Activated CD4-positive, alpha-beta memory T cell treated with anti-CD3 and anti-CD28 coated beads, Interleukin-2, amount 10 ng/mL, durations not matched to agents 7 days and 5 days (primary cell): ENCODE results near the gene FCN3. TPM values are rescaled to one million over a fixed set of nuclear protein-coding genes. Genes with fewer than 3 reads are reported as not detected.

Source experiments
- CTCF ChIA-PET: fragments of 350-600 bp; sonication (Branson Sonifier 250); formaldehyde crosslinking; loops from one replicate; lab custom pipeline; 2021; ENCODE audit warnings: antibody characterized with exemption, inconsistent platforms; lab: Charles Lee
- POLR2A ChIA-PET: fragments of 350-600 bp; sonication (Branson Sonifier 250); formaldehyde crosslinking; loops from one replicate; lab custom pipeline; 2021; ENCODE audit warnings: antibody characterized with exemption; lab: Charles Lee
- DNase-seq: peaks from one replicate; pipeline ENCODE4 v3.0.0-alpha.2; 2020
- H3K27ac Mint-ChIP-seq: one replicate; pipeline ENCODE4 v1.8.0; 2021; ENCODE audit warnings: mild to moderate bottlenecking, mixed read lengths
- H3K27me3 Mint-ChIP-seq: one replicate; pipeline ENCODE4 v1.8.0; 2021; ENCODE audit warnings: mixed read lengths
- H3K36me3 Mint-ChIP-seq: one replicate; pipeline ENCODE4 v1.8.0; 2021; ENCODE audit warnings: low read depth, mixed read lengths
- H3K4me1 Mint-ChIP-seq: one replicate; pipeline ENCODE4 v1.8.0; 2021; ENCODE audit warnings: mixed read lengths
- H3K4me3 Mint-ChIP-seq: one replicate; pipeline ENCODE4 v1.8.0; 2021; ENCODE audit warnings: mild to moderate bottlenecking, mixed read lengths
- H3K9me3 Mint-ChIP-seq: one replicate; pipeline ENCODE4 v1.8.0; 2021; ENCODE audit warnings: mixed read lengths
- total RNA-seq, 2 experiments: library from RNA; stranded (reverse); gene quantifications; one replicate each; pipeline ENCODE4 v1.2.3, GENCODE V29; 2021

Gene FCN3
- total RNA-seq, 2 experiments from 2014 or later = not detected

DNA sequence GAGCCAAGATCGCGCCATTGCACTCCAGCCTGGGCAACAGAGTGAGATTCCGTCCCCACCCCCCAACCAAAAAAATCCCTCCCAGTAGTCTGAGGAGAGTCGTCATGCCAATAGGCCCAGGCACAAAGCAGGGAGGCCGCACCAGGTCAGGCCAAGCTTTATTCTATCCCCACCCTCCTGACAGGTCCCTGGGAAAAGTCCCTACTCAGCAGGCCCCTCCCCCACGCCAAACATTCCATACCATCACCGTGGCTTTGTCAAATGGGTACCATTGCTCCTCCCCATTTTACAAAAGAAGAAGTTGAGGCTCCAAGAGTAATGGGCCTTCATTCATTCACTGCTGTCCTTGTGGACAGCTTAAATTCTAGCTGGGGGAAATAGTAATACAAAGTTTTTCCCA is 23.1 kb upstream of the FCN3 start:
- POLR2A ChIA-PET = interaction anchor here (0.9 to 4.9 kb wide), 5 partner anchors 32 to 265 kb away, joined by 3 to 24 read pairs (median 4); partner anchors contain the start of gene MAP3K6
- H3K27me3 Mint-ChIP-seq = no peaks in the 10 kb centered on the region

GRCh38 chr1:27397110-27397509 is 22.5 kb upstream of the FCN3 start:
- Mint-ChIP-seq H3K4me1 (peaks cover 16% of the 10 kb centered on the region), H3K4me3 (no peak overlapping the region), H3K9me3 (no peaks in the 10 kb centered on the region), H3K27ac (no peak overlapping the region), H3K36me3 (no peaks in the 10 kb centered on the region), H3K27me3 (no peaks in the 10 kb centered on the region)
- CTCF ChIA-PET = interaction anchor here (0.7 to 6.6 kb wide), 13 partner anchors 19 to 272 kb away, joined by 3 to 133 read pairs (median 6); partner anchors contain the start of gene MAP3K6
- POLR2A ChIA-PET = interaction anchor here (0.9 to 4.9 kb wide), 6 partner anchors 31 to 159 kb away, joined by 3 to 24 read pairs (median 4); partner anchors contain the start of gene MAP3K6
- no peak for DNase-seq

More for the DNA sequence above, 23.1 kb upstream of the FCN3 start:
- H3K4me3 Mint-ChIP-seq = no peak overlapping the region
- H3K4me1 Mint-ChIP-seq = peaks cover 12% of the 10 kb centered on the region
- H3K36me3 Mint-ChIP-seq = no peaks in the 10 kb centered on the region
- H3K9me3 Mint-ChIP-seq = no peaks in the 10 kb centered on the region
- DNase-seq = no peak
- CTCF ChIA-PET = interaction anchor here (0.7 to 6.6 kb wide), 12 partner anchors 10 to 272 kb away, joined by 3 to 133 read pairs (median 4); partner anchors contain the start of gene MAP3K6
- H3K27ac Mint-ChIP-seq = no peak overlapping the region

- no peaks in the 10 kb centered on the region for H3K36me3 Mint-ChIP-seq
- ChIA-PET POLR2A (interaction anchor here (0.6 to 4.9 kb wide), 10 partner anchors 30 to 261 kb away, joined by 3 to 24 read pairs (median 3); no protein-coding TSS in a partner anchor), CTCF (interaction anchor here (0.7 to 6.6 kb wide), 23 partner anchors 9 to 349 kb away, joined by 3 to 133 read pairs (median 4); partner anchors contain the start of genes AHDC1, CD164L2 and MAP3K6)
- peaks cover 23% of the 10 kb centered on the region for H3K4me1 Mint-ChIP-seq
- peak; percentile 84 for DNase-seq
- H3K4me3 Mint-ChIP-seq = no peak overlapping the region
- H3K27me3 Mint-ChIP-seq = no peaks in the 10 kb centered on the region
- H3K27ac Mint-ChIP-seq = no peak overlapping the region
- H3K9me3 Mint-ChIP-seq = no peaks in the 10 kb centered on the region
Measured at GRCh38 chr1:27395441-27396195, 21.0 kb upstream of the FCN3 start.

DNA sequence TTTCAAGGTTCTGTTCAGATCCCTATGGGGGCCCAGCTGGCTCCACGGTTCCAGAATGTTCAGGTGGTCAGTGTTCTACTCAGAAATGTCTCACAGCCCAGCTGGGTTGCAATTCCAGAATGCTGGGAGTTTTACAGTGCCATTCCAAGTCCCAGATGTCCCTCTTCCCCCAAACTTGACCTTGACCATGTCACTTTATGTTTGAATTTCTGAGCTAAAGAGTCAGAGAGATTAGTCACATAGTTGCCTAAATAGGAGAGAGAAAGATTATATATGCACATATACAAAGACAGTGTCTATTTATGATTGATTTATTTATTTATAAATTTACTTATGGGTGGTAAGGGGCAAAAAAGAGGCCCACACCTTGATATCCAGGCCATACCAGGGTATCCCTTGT is 20.3 kb upstream of the FCN3 start:
- ChIA-PET CTCF (interaction anchor here (0.6 to 6.6 kb wide), 22 partner anchors 9 to 349 kb away, joined by 3 to 133 read pairs (median 3); partner anchors contain the start of genes AHDC1, CD164L2, MAP3K6 and SYTL1), POLR2A (interaction anchor here (0.6 to 4.9 kb wide), 8 partner anchors 15 to 262 kb away, joined by 3 to 24 read pairs (median 3); no protein-coding TSS in a partner anchor)
- no peak for DNase-seq
- no peaks in the 10 kb centered on the region for H3K36me3 Mint-ChIP-seq
- H3K27ac Mint-ChIP-seq = no peak overlapping the region
- no peaks in the 10 kb centered on the region for H3K9me3 Mint-ChIP-seq
- peaks cover 23% of the 10 kb centered on the region for H3K4me1 Mint-ChIP-seq
- no peak overlapping the region for H3K4me3 Mint-ChIP-seq
- no peaks in the 10 kb centered on the region for H3K27me3 Mint-ChIP-seq

DNA sequence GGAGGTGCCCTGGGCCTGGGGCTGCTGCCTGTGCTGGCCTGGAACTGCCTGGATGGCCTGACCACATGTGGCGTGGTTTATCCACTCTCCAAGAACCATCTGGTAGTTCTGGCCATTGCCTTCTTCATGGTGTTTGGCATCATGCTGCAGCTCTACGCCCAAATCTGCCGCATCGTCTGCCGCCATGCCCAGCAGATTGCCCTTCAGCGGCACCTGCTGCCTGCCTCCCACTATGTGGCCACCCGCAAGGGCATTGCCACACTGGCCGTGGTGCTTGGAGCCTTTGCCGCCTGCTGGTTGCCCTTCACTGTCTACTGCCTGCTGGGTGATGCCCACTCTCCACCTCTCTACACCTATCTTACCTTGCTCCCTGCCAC is 19.6 kb upstream of the FCN3 start:
- H3K9me3 Mint-ChIP-seq = no peaks in the 10 kb centered on the region
- POLR2A ChIA-PET = interaction anchor here (0.9 to 4.9 kb wide), 4 partner anchors 16 to 262 kb away, joined by 3 to 24 read pairs (median 4); no protein-coding TSS in a partner anchor
- no peak overlapping the region for H3K27ac Mint-ChIP-seq
- CTCF ChIA-PET = interaction anchor here (0.6 to 6.6 kb wide), 14 partner anchors 8 to 269 kb away, joined by 3 to 133 read pairs (median 6); partner anchors contain the start of genes AHDC1, MAP3K6 and SYTL1
- H3K36me3 Mint-ChIP-seq = no peaks in the 10 kb centered on the region
- no peak for DNase-seq
- no peaks in the 10 kb centered on the region for H3K27me3 Mint-ChIP-seq
- peaks cover 23% of the 10 kb centered on the region for H3K4me1 Mint-ChIP-seq
- peak overlapping the region; percentile 31 for H3K4me3 Mint-ChIP-seq

DNA sequence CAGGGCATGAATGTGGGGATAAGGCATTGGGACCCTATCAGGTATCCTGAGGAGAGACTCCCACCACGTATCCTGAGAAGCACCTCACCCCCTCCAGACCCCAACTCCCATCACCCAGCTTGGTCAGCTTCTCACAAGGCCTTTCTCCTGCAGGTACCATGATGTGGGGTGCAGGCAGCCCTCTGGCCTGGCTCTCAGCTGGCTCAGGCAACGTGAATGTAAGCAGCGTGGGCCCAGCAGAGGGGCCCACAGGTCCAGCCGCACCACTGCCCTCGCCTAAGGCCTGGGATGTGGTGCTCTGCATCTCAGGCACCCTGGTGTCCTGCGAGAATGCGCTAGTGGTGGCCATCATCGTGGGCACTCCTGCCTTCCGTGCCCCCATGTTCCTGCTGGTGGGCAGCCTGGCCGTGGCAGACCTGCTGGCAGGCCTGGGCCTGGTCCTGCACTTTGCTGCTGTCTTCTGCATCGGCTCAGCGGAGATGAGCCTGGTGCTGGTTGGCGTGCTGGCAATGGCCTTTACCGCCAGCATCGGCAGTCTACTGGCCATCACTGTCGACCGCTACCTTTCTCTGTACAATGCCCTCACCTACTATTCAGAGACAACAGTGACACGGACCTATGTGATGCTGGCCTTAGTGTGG is 19.1 kb upstream of the FCN3 start:
- no peaks in the 10 kb centered on the region for H3K27me3 Mint-ChIP-seq
- H3K36me3 Mint-ChIP-seq = no peaks in the 10 kb centered on the region
- POLR2A ChIA-PET = interaction anchor here (1.1 to 4.9 kb wide), 2 partner anchors 28 to 94 kb away, joined by 5 to 24 read pairs; partner anchors contain the start of gene MAP3K6
- no peaks in the 10 kb centered on the region for H3K9me3 Mint-ChIP-seq
- H3K4me3 Mint-ChIP-seq = peak overlapping the region; percentile 74
- DNase-seq = no peak
- H3K27ac Mint-ChIP-seq = no peak overlapping the region
- peaks cover 23% of the 10 kb centered on the region for H3K4me1 Mint-ChIP-seq
- CTCF ChIA-PET = interaction anchor here (1.1 to 6.6 kb wide), 6 partner anchors 8 to 97 kb away, joined by 3 to 133 read pairs (median 8); partner anchors contain the start of gene SYTL1

DNA sequence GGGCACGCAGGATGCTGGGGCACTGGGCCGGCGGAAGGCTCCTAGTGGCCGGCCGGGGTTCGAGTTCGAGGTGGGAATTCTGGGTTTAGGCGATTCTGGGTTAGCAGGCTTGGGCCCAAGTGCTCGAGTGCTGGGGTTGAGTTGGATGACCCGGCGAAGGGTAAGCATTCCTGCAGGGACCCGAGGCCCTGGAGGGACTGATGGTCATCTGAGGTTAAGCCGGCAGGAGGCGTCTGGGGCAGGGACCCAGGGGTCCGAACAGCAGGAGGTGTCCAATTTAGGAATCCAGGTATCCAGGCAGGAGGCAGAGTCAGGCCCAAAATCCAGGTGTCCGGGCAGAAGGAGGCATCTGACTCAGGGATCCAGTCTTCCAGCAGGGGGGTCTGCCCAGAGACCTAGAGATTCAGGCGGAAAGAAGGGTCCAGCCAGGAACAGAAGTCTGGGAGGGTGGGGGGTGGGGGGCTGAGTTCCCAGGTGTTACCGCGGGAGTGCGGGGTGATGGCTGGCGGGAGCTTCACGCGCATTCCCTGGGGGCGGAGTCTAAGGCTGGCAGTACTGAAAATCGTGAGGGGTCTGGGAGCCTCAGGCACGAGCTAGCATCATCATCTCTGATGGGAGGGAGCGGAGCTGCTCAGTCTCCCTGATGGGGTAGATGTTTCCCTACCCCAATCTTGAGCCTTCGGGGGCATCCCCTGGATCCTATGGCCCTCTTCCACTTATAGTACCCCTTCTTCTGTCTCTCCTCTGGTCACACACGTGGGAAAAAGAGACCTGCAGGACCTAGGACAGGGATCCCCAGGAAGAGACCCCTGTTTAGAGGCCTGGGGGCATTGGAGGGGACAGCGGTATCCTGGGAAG is 18.4 kb upstream of the FCN3 start:
- CTCF ChIA-PET = interaction anchor here (1.2 to 6.6 kb wide), 2 partner anchors 10 to 96 kb away, joined by 3 to 133 read pairs; no protein-coding TSS in a partner anchor
- no peak for DNase-seq

DNA sequence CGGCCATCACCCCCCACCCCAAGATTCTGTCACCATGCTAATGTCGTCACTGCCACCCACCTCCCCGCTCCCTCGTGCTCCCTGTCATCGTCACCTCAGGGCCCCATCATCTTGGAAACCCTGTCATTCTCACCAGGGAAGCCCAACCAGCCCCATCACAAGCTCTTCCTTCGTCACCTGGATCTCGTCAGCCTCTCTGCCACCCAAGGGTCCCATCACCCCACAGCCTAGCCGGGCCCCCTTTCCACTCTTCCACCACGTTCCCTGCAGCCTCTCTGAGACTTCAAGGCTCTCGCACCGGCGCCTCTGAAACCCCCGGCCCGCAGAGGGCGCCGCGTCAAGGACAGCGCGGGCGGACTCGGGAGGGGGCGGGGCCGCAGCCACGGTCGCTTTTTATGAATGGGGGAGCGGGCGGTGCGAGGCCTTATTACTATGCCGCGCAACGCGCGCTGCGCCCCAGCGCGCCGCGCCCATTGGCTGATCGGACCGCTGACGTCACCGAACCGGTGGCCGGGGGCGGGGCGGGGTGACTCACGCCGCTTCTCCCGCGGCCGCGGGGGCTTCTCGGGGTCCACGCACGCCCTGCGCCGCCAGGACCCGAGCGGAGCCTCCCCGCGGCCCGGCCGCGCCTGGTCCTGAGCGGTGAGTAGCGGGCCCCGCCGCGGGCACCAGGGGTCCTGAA is 17.6 kb upstream of the FCN3 start, which contains the start of gene GPR3:
Gene GPR3 (plus strand): TSS at position 527 of the 682 bp plus-strand sequence. CDS start 1,177 bp downstream, outside the sequence.
- H3K9me3 Mint-ChIP-seq = no peaks in the 10 kb centered on the region
- peak; percentile 95 for DNase-seq
- peak within 1 kb of the TSS; percentile 54 for H3K27ac Mint-ChIP-seq
- peak within 1 kb of the TSS; percentile 74 for H3K4me3 Mint-ChIP-seq
- peaks cover 25% of the 10 kb centered on the region for H3K4me1 Mint-ChIP-seq
- H3K36me3 Mint-ChIP-seq = no peaks in the 10 kb centered on the region
- ChIA-PET POLR2A (interaction anchor here (1.0 to 1.8 kb wide), 4 partner anchors 10 to 94 kb away, joined by 3 to 5 read pairs (median 4); no protein-coding TSS in a partner anchor), CTCF (interaction anchor here (1.0 to 2.7 kb wide), 6 partner anchors 26 to 216 kb away, joined by 4 to 20 read pairs (median 10); partner anchors contain the start of gene MAP3K6)
- peaks cover 3% of the 10 kb centered on the region for H3K27me3 Mint-ChIP-seq

More for the DNA sequence above, 18.4 kb upstream of the FCN3 start:
- Mint-ChIP-seq H3K9me3 (no peaks in the 10 kb centered on the region), H3K27ac (peak overlapping the region; percentile 54), H3K4me3 (peak overlapping the region; percentile 74), H3K4me1 (peaks cover 25% of the 10 kb centered on the region), H3K36me3 (no peaks in the 10 kb centered on the region), H3K27me3 (peaks cover 3% of the 10 kb centered on the region)
- POLR2A ChIA-PET = interaction anchor here (1.1 to 4.9 kb wide), 2 partner anchors 27 to 93 kb away, joined by 5 to 24 read pairs; partner anchors contain the start of gene MAP3K6

- Mint-ChIP-seq H3K9me3 (no peaks in the 10 kb centered on the region), H3K4me3 (peak overlapping the region; percentile 74), H3K27ac (peak overlapping the region; percentile 27), H3K36me3 (no peaks in the 10 kb centered on the region), H3K27me3 (peaks cover 6% of the 10 kb centered on the region), H3K4me1 (peaks cover 25% of the 10 kb centered on the region)
- ChIA-PET POLR2A (interaction anchor here (1.0 to 1.8 kb wide), 6 partner anchors 9 to 97 kb away, joined by 3 to 5 read pairs (median 3); no protein-coding TSS in a partner anchor), CTCF (interaction anchor here (1.0 to 2.7 kb wide), 12 partner anchors 9 to 217 kb away, joined by 3 to 20 read pairs (median 7); partner anchors contain the start of gene MAP3K6)
- DNase-seq = no peak
Measured at GRCh38 chr1:27391511-27392095, 17.0 kb upstream of the FCN3 start.

DNA sequence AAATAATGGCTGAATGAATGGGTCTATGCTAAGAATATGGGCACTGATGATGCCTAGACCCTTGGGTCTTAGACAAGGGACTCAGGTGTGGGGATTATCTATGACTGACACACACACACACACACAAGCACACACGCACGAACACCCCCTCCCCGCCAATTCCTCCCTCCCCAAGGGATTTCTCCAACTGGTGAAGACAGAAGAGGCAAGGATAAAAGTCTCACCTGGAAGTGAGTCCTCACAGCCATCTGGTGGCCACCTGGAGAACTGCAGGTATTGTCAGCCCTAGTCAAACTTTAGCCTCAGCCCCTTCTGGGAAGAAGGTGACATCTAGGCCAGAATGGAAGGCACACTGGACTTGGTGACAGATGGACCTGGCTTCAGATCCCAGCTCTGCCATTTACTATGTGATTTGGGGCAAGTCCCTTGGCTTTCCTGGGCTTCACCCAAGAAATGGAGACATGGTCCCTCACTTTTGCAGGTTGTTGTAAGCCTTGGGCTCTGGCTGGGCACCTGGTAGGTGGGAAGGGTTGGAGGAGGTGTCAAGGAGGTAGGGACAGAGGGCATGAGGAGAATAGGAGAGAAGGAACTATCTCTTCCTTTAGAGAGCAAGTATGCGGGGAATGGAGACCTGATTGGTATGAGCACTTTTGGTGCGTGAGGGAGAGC is 13.8 kb upstream of the FCN3 start:
- peak; percentile 78 for DNase-seq
- H3K27ac Mint-ChIP-seq = no peak overlapping the region
- H3K36me3 Mint-ChIP-seq = no peaks in the 10 kb centered on the region
- peaks cover 10% of the 10 kb centered on the region for H3K27me3 Mint-ChIP-seq
- H3K4me1 Mint-ChIP-seq = peaks cover 18% of the 10 kb centered on the region
- no peaks in the 10 kb centered on the region for H3K9me3 Mint-ChIP-seq
- ChIA-PET CTCF (interaction anchor here (0.7 to 8.9 kb wide), 16 partner anchors 16 to 344 kb away, joined by 3 to 123 read pairs (median 4); partner anchors contain the start of genes MAP3K6, SYTL1 and TMEM222), POLR2A (interaction anchor here (1.0 to 2.8 kb wide), 2 partner anchors 31 to 46 kb away, joined by 4 to 8 read pairs; partner anchors contain the start of gene SYTL1)
- H3K4me3 Mint-ChIP-seq = no peak overlapping the region
